Activated CD8-positive, alpha-beta memory T cell treated with anti-CD3 and anti-CD28 coated beads, Interleukin-2, amount 50 U/mL, for 1 hour (primary cell): ENCODE results near the gene ADAD2.

Experiments used
- DNase-seq: peaks from one replicate; pipeline ENCODE4 v3.0.0-alpha.2; 2020; ENCODE audit errors: extremely low read depth

Gene ADAD2

GRCh38 chr16:84246679-84247077 lies 55.7 kb downstream of the ADAD2 start:
- no peak for DNase-seq
